Activated T-helper 1 cell treated with anti-CD3 and anti-CD28 coated beads, Interleukin-12 subunit alpha, Interleukin-12 subunit beta, Interleukin-2, Interleukin-4 antibody, amounts not matched to agents 30 ng/mL and 10 ng/mL and 1 ng/mL, durations not matched to agents 14 hours and 24 hours and 36 hours (primary cell): ENCODE data around the gene KRT84. TPM values are rescaled to one million over a fixed set of nuclear protein-coding genes. Genes with fewer than 3 reads are reported as not detected.

Experiments
- DNase-seq: peaks from one replicate; pipeline ENCODE4 v3.0.0; 2021; ENCODE audit warnings: low spot score
- H3K27ac Mint-ChIP-seq: one replicate; pipeline ENCODE4 v1.8.0; 2021; ENCODE audit warnings: mild to moderate bottlenecking, mixed read lengths
- H3K27me3 Mint-ChIP-seq: one replicate; pipeline ENCODE4 v1.8.0; 2022; ENCODE audit warnings: mild to moderate bottlenecking, moderate library complexity, mixed read lengths; ENCODE audit not compliant: insufficient read depth
- H3K36me3 Mint-ChIP-seq: one replicate; pipeline ENCODE4 v1.8.0; 2021; ENCODE audit warnings: low read depth, mixed read lengths
- H3K4me1 Mint-ChIP-seq: one replicate; pipeline ENCODE4 v1.8.0; 2021; ENCODE audit warnings: low read depth, mixed read lengths
- H3K4me3 Mint-ChIP-seq: one replicate; pipeline ENCODE4 v1.8.0; 2021; ENCODE audit warnings: mild to moderate bottlenecking, moderate library complexity, mixed read lengths
- H3K9me3 Mint-ChIP-seq: one replicate; pipeline ENCODE4 v1.8.0; 2021; ENCODE audit warnings: mixed read lengths
- intact Hi-C: fragments of 100-400 bp; cut with micrococcal nuclease; formaldehyde crosslinking; loops from one replicate; pipeline ENCODE4 v1.15.1; 2024
- total RNA-seq: library from RNA; stranded (reverse); gene quantifications from 2 replicates; pipeline ENCODE4 v1.2.3, GENCODE V29; 2022

KRT84 gene
- total RNA-seq, 1 donor from 2014 or later = not detected

DNA sequence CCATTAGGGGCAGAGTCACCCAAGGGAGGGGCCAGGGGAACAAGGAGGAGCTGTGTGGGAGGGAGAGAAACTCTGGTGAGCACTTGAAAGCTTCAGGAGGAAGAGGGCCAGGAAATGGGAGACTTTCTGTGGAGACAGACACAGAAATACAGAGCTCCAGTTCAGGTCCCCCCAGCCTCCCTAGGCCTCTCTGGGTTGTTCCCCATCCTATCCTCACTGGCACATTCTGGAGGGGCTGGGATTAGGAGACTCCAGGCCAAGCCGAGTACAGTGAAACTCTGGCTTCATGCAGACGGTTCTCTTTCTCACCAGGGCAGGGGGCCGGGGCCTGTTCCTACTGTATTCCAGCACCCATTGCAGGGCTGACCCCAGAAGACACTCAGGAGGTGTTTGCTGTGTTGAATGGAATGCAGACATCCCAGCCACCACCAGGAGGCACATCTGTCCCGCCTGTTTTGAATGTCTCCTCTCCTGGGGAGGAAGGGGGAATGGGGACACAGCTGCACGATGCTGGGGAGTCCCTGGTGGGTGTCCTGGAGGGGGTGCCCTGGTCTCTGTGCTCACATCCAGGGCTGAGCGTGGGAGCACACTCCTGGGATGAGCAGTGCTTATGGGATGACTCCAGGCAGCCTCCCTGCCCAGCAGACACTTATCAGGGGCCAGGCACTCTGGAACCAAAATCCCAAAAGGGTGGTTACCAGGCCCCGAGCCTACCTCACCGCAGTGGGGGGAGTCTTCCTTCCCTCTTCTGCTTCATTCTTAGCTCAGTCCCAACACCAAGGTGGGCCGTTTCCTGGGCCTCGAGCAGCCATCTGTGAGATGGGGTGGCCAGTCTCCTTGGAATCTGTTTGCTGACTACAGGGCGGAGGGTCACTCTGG, 5.5 kb upstream of the KRT84 start:
- Mint-ChIP-seq H3K4me3 (no peak overlapping the region), H3K4me1 (no peaks in the 10 kb centered on the region), H3K27me3 (peaks cover 9% of the 10 kb centered on the region), H3K27ac (no peak overlapping the region), H3K36me3 (no peaks in the 10 kb centered on the region), H3K9me3 (no peaks in the 10 kb centered on the region)
- intact Hi-C loops = no loop called here
- DNase-seq = no peak

- intact Hi-C loops = no loop called here
- no peaks in the 10 kb centered on the region for H3K36me3 Mint-ChIP-seq
- H3K9me3 Mint-ChIP-seq = no peaks in the 10 kb centered on the region
- H3K27ac Mint-ChIP-seq = no peak overlapping the region
- H3K4me3 Mint-ChIP-seq = no peak overlapping the region
- no peaks in the 10 kb centered on the region for H3K4me1 Mint-ChIP-seq
- H3K27me3 Mint-ChIP-seq = peaks cover 8% of the 10 kb centered on the region
- no peak for DNase-seq
Observed at GRCh38 chr12:52389313-52390207, 4.1 kb upstream of the KRT84 start.

GRCh38 chr12:52387859-52388258, 2.4 kb upstream of the KRT84 start:
- no peak overlapping the region for H3K4me3 Mint-ChIP-seq
- intact Hi-C loops = no loop called here
- no peak for DNase-seq
- H3K4me1 Mint-ChIP-seq = peaks cover 4% of the 10 kb centered on the region
- no peaks in the 10 kb centered on the region for H3K9me3 Mint-ChIP-seq
- H3K27me3 Mint-ChIP-seq = peaks cover 5% of the 10 kb centered on the region
- no peaks in the 10 kb centered on the region for H3K36me3 Mint-ChIP-seq
- no peak overlapping the region for H3K27ac Mint-ChIP-seq

DNA sequence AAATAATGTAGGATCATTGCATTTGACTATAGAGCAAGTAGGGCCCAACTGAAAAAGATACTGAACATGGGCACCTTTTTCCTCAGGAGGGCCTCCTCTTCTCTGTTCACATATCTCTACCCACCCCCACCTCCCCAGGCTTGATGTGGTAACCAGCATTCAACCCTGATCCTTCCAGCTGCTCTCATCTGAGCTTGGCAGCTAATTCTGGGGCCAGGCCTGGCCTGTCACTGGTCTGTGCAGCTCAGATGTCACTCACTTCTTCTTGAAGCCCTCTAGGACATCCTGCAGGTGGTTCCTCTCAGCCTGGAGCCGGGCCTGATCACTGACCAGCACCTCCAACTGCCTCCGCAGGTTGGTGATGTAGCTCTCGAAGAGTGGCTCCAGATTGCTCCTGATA, 2.1 kb downstream of the KRT84 start:
- H3K4me3 Mint-ChIP-seq = no peak overlapping the region
- H3K27ac Mint-ChIP-seq = no peak overlapping the region
- H3K27me3 Mint-ChIP-seq = peaks cover 13% of the 10 kb centered on the region
- peaks cover 15% of the 10 kb centered on the region for H3K4me1 Mint-ChIP-seq
- H3K9me3 Mint-ChIP-seq = no peaks in the 10 kb centered on the region
- no peak for DNase-seq
- no peaks in the 10 kb centered on the region for H3K36me3 Mint-ChIP-seq
- intact Hi-C loops = no loop called here

DNA sequence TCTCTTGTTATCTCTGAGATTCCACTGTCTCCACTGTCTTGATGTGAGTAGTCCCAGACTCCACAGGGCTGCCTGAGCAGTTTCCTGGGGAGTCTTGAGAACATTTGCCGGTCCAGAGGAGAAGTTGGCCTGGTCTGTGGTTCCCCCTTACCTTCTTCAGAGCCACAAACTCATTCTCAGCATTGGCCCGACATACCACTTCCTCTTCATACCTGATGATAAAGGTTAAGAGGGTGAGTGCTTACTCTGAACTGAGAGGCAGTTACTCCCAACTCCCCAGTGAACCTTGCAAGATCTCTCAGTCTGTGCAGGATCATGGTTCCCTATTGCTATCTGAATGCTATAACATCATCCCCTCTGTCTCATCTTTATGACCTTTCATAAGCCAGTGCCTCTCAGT, 2.6 kb downstream of the KRT84 start:
- intact Hi-C loops = no loop called here
- H3K4me1 Mint-ChIP-seq = peaks cover 15% of the 10 kb centered on the region
- no peak overlapping the region for H3K27ac Mint-ChIP-seq
- peaks cover 13% of the 10 kb centered on the region for H3K27me3 Mint-ChIP-seq
- H3K36me3 Mint-ChIP-seq = no peaks in the 10 kb centered on the region
- DNase-seq = no peak
- H3K9me3 Mint-ChIP-seq = no peaks in the 10 kb centered on the region
- no peak overlapping the region for H3K4me3 Mint-ChIP-seq

- Mint-ChIP-seq H3K4me1 (peaks cover 15% of the 10 kb centered on the region), H3K27me3 (peaks cover 14% of the 10 kb centered on the region), H3K36me3 (no peaks in the 10 kb centered on the region), H3K27ac (no peak overlapping the region), H3K9me3 (no peaks in the 10 kb centered on the region), H3K4me3 (no peak overlapping the region)
- DNase-seq = no peak
- intact Hi-C loops = no loop called here
Observed at GRCh38 chr12:52381206-52381605, 4.2 kb downstream of the KRT84 start.

- Mint-ChIP-seq H3K9me3 (no peaks in the 10 kb centered on the region), H3K27me3 (peaks cover 16% of the 10 kb centered on the region), H3K4me3 (no peak overlapping the region), H3K4me1 (peaks cover 15% of the 10 kb centered on the region), H3K36me3 (no peaks in the 10 kb centered on the region), H3K27ac (no peak overlapping the region)
- intact Hi-C loops = no loop called here
- no peak for DNase-seq
Observed at GRCh38 chr12:52380271-52380694, 5.2 kb downstream of the KRT84 start.

- DNase-seq = no peak
- Mint-ChIP-seq H3K4me3 (no peak overlapping the region), H3K27me3 (peaks cover 16% of the 10 kb centered on the region), H3K9me3 (no peaks in the 10 kb centered on the region), H3K36me3 (no peaks in the 10 kb centered on the region), H3K27ac (no peak overlapping the region), H3K4me1 (peaks cover 15% of the 10 kb centered on the region)
- intact Hi-C loops = no loop called here
Observed at GRCh38 chr12:52379536-52379935, 5.9 kb downstream of the KRT84 start.

- Mint-ChIP-seq H3K4me3 (no peak overlapping the region), H3K4me1 (peaks cover 13% of the 10 kb centered on the region), H3K27me3 (peaks cover 16% of the 10 kb centered on the region), H3K36me3 (no peaks in the 10 kb centered on the region), H3K27ac (no peak overlapping the region), H3K9me3 (no peaks in the 10 kb centered on the region)
- no peak for DNase-seq
- intact Hi-C loops = no loop called here
Observed at GRCh38 chr12:52378091-52378490, 7.4 kb downstream of the KRT84 start.

- peaks cover 10% of the 10 kb centered on the region for H3K27me3 Mint-ChIP-seq
- H3K9me3 Mint-ChIP-seq = no peaks in the 10 kb centered on the region
- intact Hi-C loops = no loop called here
- H3K36me3 Mint-ChIP-seq = no peaks in the 10 kb centered on the region
- H3K4me1 Mint-ChIP-seq = peaks cover 5% of the 10 kb centered on the region
- H3K4me3 Mint-ChIP-seq = no peak overlapping the region
- no peak overlapping the region for H3K27ac Mint-ChIP-seq
- no peak for DNase-seq
Observed at GRCh38 chr12:52377266-52377665, 8.2 kb downstream of the KRT84 start.

DNA sequence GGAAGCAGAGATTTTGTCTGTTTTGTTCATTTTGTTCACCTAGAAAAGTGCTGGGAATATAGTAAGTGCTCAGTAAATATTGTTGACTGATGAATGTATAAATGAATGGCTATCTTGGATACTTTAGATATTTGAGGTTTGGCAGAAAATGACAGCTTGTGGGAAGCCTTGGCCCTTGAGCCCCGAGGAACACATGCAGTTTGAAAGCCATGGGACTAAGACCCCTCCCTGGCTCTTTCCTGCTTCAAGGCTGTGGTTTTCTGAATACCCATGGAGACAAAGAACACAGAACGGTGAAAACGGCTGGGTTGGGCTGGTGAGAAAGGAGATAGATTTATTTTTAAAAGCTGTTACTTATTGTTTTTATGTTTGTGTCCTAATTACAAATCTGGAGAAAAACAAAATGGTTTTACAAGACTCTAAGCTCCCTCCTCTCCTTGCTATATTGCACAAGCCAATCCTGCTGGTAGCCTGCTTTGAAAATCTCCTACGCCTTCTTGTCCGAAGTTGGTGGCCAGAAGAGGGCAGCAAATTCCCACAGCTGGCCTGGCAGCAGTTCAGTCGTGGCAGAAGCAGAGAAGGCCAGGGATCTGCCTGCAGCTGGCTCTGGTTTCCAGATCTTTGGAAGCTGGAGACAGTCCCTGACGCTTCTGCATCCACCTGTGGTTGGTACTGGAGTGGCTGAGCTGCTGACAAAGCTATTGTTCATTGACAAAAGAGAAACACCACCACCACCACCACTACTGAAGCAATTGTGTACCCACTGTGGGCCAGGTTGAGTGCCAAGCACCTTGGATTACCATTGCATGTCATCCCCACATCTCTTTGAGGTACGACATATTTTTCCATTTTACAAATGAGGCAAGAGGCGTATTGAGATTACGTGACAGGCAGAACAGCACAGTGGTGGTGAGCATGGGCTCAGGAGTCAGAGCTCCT, 13.0 kb downstream of the KRT84 start:
- no peaks in the 10 kb centered on the region for H3K36me3 Mint-ChIP-seq
- H3K9me3 Mint-ChIP-seq = no peaks in the 10 kb centered on the region
- intact Hi-C loops = loop anchor here (1.0 to 5.0 kb wide), 3 partner anchors 215 to 608 kb away; no protein-coding TSS in a partner anchor
- peak; percentile 14 for DNase-seq
- peaks cover 19% of the 10 kb centered on the region for H3K27me3 Mint-ChIP-seq
- H3K4me1 Mint-ChIP-seq = no peaks in the 10 kb centered on the region
- H3K27ac Mint-ChIP-seq = no peak overlapping the region
- H3K4me3 Mint-ChIP-seq = no peak overlapping the region

DNA sequence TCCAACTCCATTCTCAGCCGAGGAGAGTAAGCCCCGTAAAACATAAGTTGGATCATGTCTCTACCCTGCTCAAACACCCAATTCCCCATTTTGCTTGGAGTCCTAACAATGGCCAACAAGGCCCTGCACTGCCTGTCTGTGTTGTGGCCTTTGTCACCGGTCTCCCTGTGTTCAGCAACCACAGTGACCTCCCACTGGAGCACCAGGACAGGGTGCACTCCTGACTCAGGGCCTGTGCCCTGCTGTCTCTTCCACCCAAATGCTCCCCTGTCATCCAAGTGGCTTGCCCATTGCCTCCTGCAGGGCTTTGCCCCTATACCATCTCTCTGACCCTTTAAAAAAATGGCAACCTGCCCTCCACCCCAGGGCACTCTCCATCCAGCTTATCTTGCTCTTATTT, 13.7 kb downstream of the KRT84 start:
- intact Hi-C loops = loop anchor here (1.0 to 5.0 kb wide), 3 partner anchors 214 to 609 kb away; no protein-coding TSS in a partner anchor
- peaks cover 19% of the 10 kb centered on the region for H3K27me3 Mint-ChIP-seq
- DNase-seq = no peak
- no peaks in the 10 kb centered on the region for H3K9me3 Mint-ChIP-seq
- H3K27ac Mint-ChIP-seq = no peak overlapping the region
- no peak overlapping the region for H3K4me3 Mint-ChIP-seq
- H3K4me1 Mint-ChIP-seq = no peaks in the 10 kb centered on the region
- H3K36me3 Mint-ChIP-seq = no peaks in the 10 kb centered on the region
